ENCODE data around the gene GALR1.

DNA sequence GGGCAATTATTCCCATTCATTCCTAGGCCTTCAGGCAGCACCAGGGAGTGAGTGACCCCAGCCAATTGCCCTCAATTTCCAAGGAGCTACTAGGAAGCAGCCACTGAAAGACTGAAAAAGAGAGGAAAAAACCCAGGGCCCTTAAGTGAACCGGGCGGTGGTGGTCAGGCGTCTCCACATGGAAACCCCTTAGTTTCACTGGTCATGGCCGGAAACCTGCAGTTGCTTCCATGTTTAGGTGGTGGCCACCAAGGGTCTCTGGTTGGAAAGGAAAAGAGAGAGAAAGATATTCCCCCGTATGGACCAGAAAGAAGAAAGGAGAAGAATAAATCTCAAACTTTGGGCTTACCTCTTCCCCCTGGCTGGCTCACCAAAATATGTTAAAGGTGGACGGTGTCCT lies 64.9 kb downstream of the GALR1 start:
- no peak for TF ChIP-seq CTCF (IDR thresholded peaks at IDR 0.05)
- no peak for TF ChIP-seq POLR2A (IDR thresholded peaks at IDR 0.05)
